Activated effector memory CD4-positive, alpha-beta T cell treated with Interleukin-2 at 50 U/mL for 16 hours (primary cell): ENCODE results near the gene TOM1.

Source experiments
- DNase-seq: peaks from one replicate; pipeline ENCODE4 v3.0.0-alpha.2; 2020

Gene TOM1

GRCh38 chr22:35299673-35300499 is at the start of gene TOM1:
TSS of gene TOM1 (plus strand) at chr22:35299894. CDS start at chr22:35299929, 35 bp downstream.
- peak; percentile 96 for DNase-seq

GRCh38 chr22:35250156-35250555 is 49.5 kb upstream of the TOM1 start:
- DNase-seq: no peak

GRCh38 chr22:35253946-35254345 is 45.7 kb upstream of the TOM1 start:
- no peak for DNase-seq

GRCh38 chr22:35257002-35257320 is 42.7 kb upstream of the TOM1 start:
- DNase-seq: no peak

- peak; percentile 78 for DNase-seq
Observed at GRCh38 chr22:35257321-35258190, 42.1 kb upstream of the TOM1 start, which contains the start of gene HMGXB4. TSS of gene HMGXB4 (plus strand) at chr22:35257493. CDS start at chr22:35262391, 4,898 bp downstream.

GRCh38 chr22:35258191-35258988 is 41.3 kb upstream of the TOM1 start:
- no peak for DNase-seq

GRCh38 chr22:35264986-35265385 is 34.7 kb upstream of the TOM1 start:
- DNase-seq: no peak

GRCh38 chr22:35266277-35266676 is 33.4 kb upstream of the TOM1 start:
- no peak for DNase-seq

- DNase-seq: no peak
Observed at GRCh38 chr22:35269630-35270029, 30.1 kb upstream of the TOM1 start.

GRCh38 chr22:35274154-35274871 is 25.4 kb upstream of the TOM1 start:
- DNase-seq: no peak

- DNase-seq: no peak
Observed at GRCh38 chr22:35275580-35275979, 24.1 kb upstream of the TOM1 start.

GRCh38 chr22:35276019-35276418 is 23.7 kb upstream of the TOM1 start:
- DNase-seq: no peak

- DNase-seq: no peak
Observed at GRCh38 chr22:35288116-35288515, 11.6 kb upstream of the TOM1 start.

- DNase-seq: no peak
Observed at GRCh38 chr22:35292786-35293185, 6.9 kb upstream of the TOM1 start.

- DNase-seq: no peak
Observed at GRCh38 chr22:35296051-35296450, 3.6 kb upstream of the TOM1 start.

GRCh38 chr22:35299217-35299672 is 449 bp upstream of the TOM1 start:
- DNase-seq: no peak

- no peak for DNase-seq
Observed at GRCh38 chr22:35301372-35301874, 1.7 kb downstream of the TOM1 start.

- DNase-seq: no peak
Observed at GRCh38 chr22:35303029-35303624, 3.4 kb downstream of the TOM1 start.

GRCh38 chr22:35305525-35306070 is 5.9 kb downstream of the TOM1 start:
- no peak for DNase-seq

GRCh38 chr22:35306350-35306967 is 6.8 kb downstream of the TOM1 start:
- DNase-seq: no peak

GRCh38 chr22:35307372-35307771 is 7.7 kb downstream of the TOM1 start:
- no peak for DNase-seq
